Hepatic stellate cell (primary cell): ENCODE results near the gene SSC5D.

Experiments used
- DNase-seq: peaks from one replicate; pipeline ENCODE4 v3.0.0; 2011; ENCODE audit warnings: low spot score

The SSC5D gene

GRCh38 chr19:55554741-55555152, 66.5 kb downstream of the SSC5D start:
- DNase-seq = no peak

- DNase-seq = no peak
Measured at GRCh38 chr19:55559684-55560083, 71.4 kb downstream of the SSC5D start.

- DNase-seq = no peak
Measured at GRCh38 chr19:55563261-55563690, 75.0 kb downstream of the SSC5D start.

GRCh38 chr19:55566823-55567222, 78.6 kb downstream of the SSC5D start:
- no peak for DNase-seq

- DNase-seq = no peak
Measured at GRCh38 chr19:55567708-55568328, 79.6 kb downstream of the SSC5D start.
